B cell (primary cell): ENCODE measurements around the gene ITSN1. TPM values are rescaled to one million over a fixed set of nuclear protein-coding genes. Genes with fewer than 3 reads are reported as not detected.

Experiments
- ATAC-seq: fragments of 200-7000 bp; cut with Tn5 transposase; one replicate; pipeline ENCODE4 v1.10.0; 2021; ENCODE audit warnings: low read depth, mild to moderate bottlenecking, moderate number of reproducible peaks, moderate library complexity
- CTCF ChIA-PET: fragments of 350-600 bp; sonication (Branson Sonifier 250); formaldehyde crosslinking; loops from one replicate; lab custom pipeline; 2021; ENCODE audit warnings: antibody characterized with exemption, inconsistent platforms; lab: Charles Lee
- POLR2A ChIA-PET: fragments of 350-600 bp; sonication (Branson Sonifier 250); formaldehyde crosslinking; loops from one replicate; lab custom pipeline; 2021; ENCODE audit warnings: antibody characterized with exemption; lab: Charles Lee
- DNase-seq: peaks from one replicate; pipeline ENCODE4 v3.0.0; 2013
- H2AFZ ChIP-seq: 2 replicates; pipeline ENCODE4 v1.6.1; 2012; ENCODE audit warnings: mild to moderate bottlenecking, low read depth, low read length; ENCODE audit not compliant: insufficient read depth, poor library complexity, severe bottlenecking
- H3K27ac ChIP-seq, 2 donors: 1 replicate in 1 of 2; 2 replicates in 1 of 2; pipeline ENCODE4 v1.5.1; 2012 to 2013; ENCODE audit warnings: low read length in 2 of 2, mild to moderate bottlenecking in 2 of 2, moderate library complexity in 1 of 2
- H3K27me3 ChIP-seq, 4 experiments: fragments of 200-600 bp in 1 of 4; sonication (generic) in 1 of 4; replicated peaks in 1 of 4; 1 replicate in 2 of 4; 2 replicates in 2 of 4; pipeline versions ENCODE4 v1.6.1 to v1.7.0; 2013 to 2016; ENCODE audit warnings: low read length in 3 of 4, mild to moderate bottlenecking in 2 of 4, mixed read lengths in 1 of 4, moderate library complexity in 1 of 4; ENCODE audit not compliant: insufficient read depth in 4 of 4, control insufficient read depth in 3 of 4; ENCODE audit errors: control extremely low read depth in 1 of 4
- H3K36me3 ChIP-seq, 2 experiments: replicated peaks in 1 of 2; 1 replicate in 1 of 2; 2 replicates in 1 of 2; pipeline versions ENCODE4 v1.6.1 to v1.7.1; 2013; ENCODE audit warnings: low read length in 1 of 2; ENCODE audit not compliant: insufficient read depth in 2 of 2, control insufficient read depth in 1 of 2; ENCODE audit errors: control extremely low read depth in 1 of 2, extremely low read depth in 1 of 2
- H3K4me1 ChIP-seq, 2 donors: fragments of 200-600 bp in 1 of 2; sonication (generic) in 1 of 2; 1 replicate in 1 of 2; 2 replicates in 1 of 2; pipeline versions ENCODE4 v1.5.1 to v1.6.1; 2013 to 2017; ENCODE audit warnings: low read length in 2 of 2; ENCODE audit not compliant: control insufficient read depth in 2 of 2, insufficient read depth in 2 of 2
- H3K4me2 ChIP-seq: replicated peaks from 2 replicates; pipeline ENCODE3; 2012; ENCODE audit warnings: mild to moderate bottlenecking, low read depth, low read length; ENCODE audit not compliant: poor library complexity, severe bottlenecking
- H3K4me3 ChIP-seq, 5 experiments: fragments of 200-600 bp in 1 of 5; sonication (generic) in 1 of 5; 1 replicate in 3 of 5; 2 replicates in 2 of 5; pipeline versions ENCODE4 v1.5.1 to v1.7.0; 2011 to 2016; ENCODE audit warnings: low read length in 4 of 5, mild to moderate bottlenecking in 4 of 5, low read depth in 2 of 5, control low read depth in 1 of 5, moderate library complexity in 1 of 5; ENCODE audit not compliant: insufficient read depth in 1 of 5; ENCODE audit errors: control extremely low read depth in 1 of 5, extremely low read depth in 1 of 5
- H3K79me2 ChIP-seq: fragments of 200-600 bp; sonication (generic); one replicate; pipeline ENCODE4 v1.6.0; 2016; ENCODE audit warnings: low read length; ENCODE audit not compliant: control insufficient read depth, insufficient read depth
- H3K9ac ChIP-seq: fragments of 200-600 bp; sonication (generic); 2 replicates; pipeline ENCODE4 v1.6.1; 2017; ENCODE audit warnings: mild to moderate bottlenecking, low read length, moderate library complexity
- H3K9me3 ChIP-seq, 3 donors: one replicate each; pipeline versions ENCODE4 v1.6.1 to v1.7.1; 2013; ENCODE audit warnings: low read length in 2 of 3; ENCODE audit not compliant: control insufficient read depth in 2 of 3, insufficient read depth in 1 of 3; ENCODE audit errors: control extremely low read depth in 1 of 3
- H4K20me1 ChIP-seq: 2 replicates; pipeline ENCODE4 v1.6.0; 2012; ENCODE audit warnings: mild to moderate bottlenecking, low read length; ENCODE audit not compliant: insufficient read depth, control insufficient read depth, poor library complexity, severe bottlenecking
- H3K27ac Mint-ChIP-seq: one replicate; pipeline ENCODE4 v1.8.0; 2021; ENCODE audit warnings: mixed read lengths
- H3K27me3 Mint-ChIP-seq: one replicate; pipeline ENCODE4 v1.8.0; 2021; ENCODE audit warnings: mixed read lengths
- H3K4me1 Mint-ChIP-seq: one replicate; pipeline ENCODE4 v1.8.0; 2021; ENCODE audit warnings: mixed read lengths
- H3K4me3 Mint-ChIP-seq: one replicate; pipeline ENCODE4 v1.8.0; 2021; ENCODE audit warnings: mixed read lengths
- H3K9me3 Mint-ChIP-seq: one replicate; pipeline ENCODE4 v1.8.0; 2022; ENCODE audit warnings: mixed read lengths; ENCODE audit not compliant: insufficient read depth
- EZH2 ChIP-seq: IDR thresholded peaks from 2 replicates; pipeline ENCODE4 v1.6.1; 2012; ENCODE audit warnings: borderline replicate concordance, low read depth, mild to moderate bottlenecking, moderate library complexity, low read length; ENCODE audit not compliant: insufficient read depth, poor library complexity, severe bottlenecking
- WGBS: methylation state at CpG from one replicate; pipeline ENCODE4 v1.1.5; 2013; ENCODE audit warnings: missing lambda C conversion rate; ENCODE audit not compliant: insufficient coverage; 5-methylcytosine and 5-hydroxymethylcytosine counted together
- intact Hi-C: fragments of 100-400 bp; cut with micrococcal nuclease; formaldehyde crosslinking; loops from one replicate; pipeline ENCODE4 v1.10.0; 2022
- polyA plus RNA-seq: library from polyadenylated mRNA; depleted of rRNA; stranded (reverse); fragments of >200 nt; gene quantifications from 2 replicates; pipeline ENCODE4 v1.2.3, GENCODE V29; 2012
- total RNA-seq, 2 donors: library from RNA; stranded (reverse); fragments of 120-200 nt in 1 of 2; gene quantifications; 1 replicate in 1 of 2; 2 replicates in 1 of 2; pipeline versions ENCODE4 v1.2.3 to v1.2.4, GENCODE V29; 2013 to 2022
- TF ChIP-seq, protein P1 (sequence below): fragments of 200-600 bp; IDR thresholded peaks from one replicate; pipeline ENCODE4 v1.8.0; 2022; ENCODE audit warnings: antibody characterized with exemption, mild to moderate bottlenecking

The ITSN1 gene
- total and polyA plus RNA-seq, 2 donors (not counting 1 experiment from before 2014, with no cell fraction given) = 0.31 to 2.4 TPM

DNA sequence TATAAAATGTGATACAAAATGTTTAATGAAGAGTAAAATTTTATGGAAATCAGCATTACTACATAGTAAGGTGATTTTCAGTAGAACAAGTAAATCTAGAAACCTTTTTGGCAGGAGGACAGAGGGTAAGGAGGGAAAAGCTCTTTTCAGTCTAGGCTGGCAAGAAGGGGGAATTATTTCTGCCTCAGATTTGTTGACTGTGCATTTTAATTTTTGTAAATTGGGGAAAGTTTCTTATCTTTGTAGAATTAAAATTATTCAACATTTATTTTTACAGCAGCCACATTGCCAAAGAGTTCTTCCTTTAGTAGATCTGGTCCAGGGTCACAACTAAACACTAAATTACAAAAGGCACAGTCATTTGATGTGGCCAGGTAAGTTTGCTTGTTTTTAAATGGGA lies 109.2 kb downstream of the ITSN1 start:
- CTCF ChIA-PET = no interaction called here

DNA sequence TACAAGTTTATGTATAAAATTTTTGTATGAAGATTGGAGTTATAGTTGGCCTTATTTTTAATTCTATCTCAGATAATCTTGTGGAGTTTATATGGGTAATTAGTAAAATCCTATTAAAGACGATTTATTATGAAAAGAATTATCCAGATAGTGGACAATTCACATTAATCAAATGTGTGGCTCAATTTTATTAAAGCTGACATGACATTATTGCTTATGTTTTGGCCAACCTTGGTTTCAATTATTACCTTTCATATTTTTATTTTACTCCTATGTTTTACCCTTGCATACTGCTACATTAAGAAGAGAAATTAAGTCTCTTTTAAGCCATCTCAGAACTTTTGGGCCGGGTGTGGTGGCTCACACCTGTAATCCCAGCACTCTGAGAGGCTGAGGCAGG lies 110.0 kb downstream of the ITSN1 start:
- Mint-ChIP-seq H3K4me3 (no peak overlapping the region), H3K4me1 (no peaks in the 10 kb centered on the region), H3K27ac (no peak overlapping the region), H3K9me3 (peaks cover 2% of the 10 kb centered on the region), H3K27me3 (no peaks in the 10 kb centered on the region)
- H3K36me3 ChIP-seq = no peaks in the 10 kb centered on the region
- no peak overlapping the region for H3K27ac ChIP-seq
- no peaks in the 10 kb centered on the region for H4K20me1 ChIP-seq
- H3K79me2 ChIP-seq = no peaks in the 10 kb centered on the region
- H2AFZ ChIP-seq = no peak overlapping the region
- ATAC-seq (no peak), DNase-seq (no peak)
- ChIA-PET POLR2A (no interaction called here), CTCF (no interaction called here)
- 83% methylated on average over 1 of the region's 2 CpGs for WGBS
- H3K9ac ChIP-seq = no peak overlapping the region
- TF ChIP-seq, protein P1, sequence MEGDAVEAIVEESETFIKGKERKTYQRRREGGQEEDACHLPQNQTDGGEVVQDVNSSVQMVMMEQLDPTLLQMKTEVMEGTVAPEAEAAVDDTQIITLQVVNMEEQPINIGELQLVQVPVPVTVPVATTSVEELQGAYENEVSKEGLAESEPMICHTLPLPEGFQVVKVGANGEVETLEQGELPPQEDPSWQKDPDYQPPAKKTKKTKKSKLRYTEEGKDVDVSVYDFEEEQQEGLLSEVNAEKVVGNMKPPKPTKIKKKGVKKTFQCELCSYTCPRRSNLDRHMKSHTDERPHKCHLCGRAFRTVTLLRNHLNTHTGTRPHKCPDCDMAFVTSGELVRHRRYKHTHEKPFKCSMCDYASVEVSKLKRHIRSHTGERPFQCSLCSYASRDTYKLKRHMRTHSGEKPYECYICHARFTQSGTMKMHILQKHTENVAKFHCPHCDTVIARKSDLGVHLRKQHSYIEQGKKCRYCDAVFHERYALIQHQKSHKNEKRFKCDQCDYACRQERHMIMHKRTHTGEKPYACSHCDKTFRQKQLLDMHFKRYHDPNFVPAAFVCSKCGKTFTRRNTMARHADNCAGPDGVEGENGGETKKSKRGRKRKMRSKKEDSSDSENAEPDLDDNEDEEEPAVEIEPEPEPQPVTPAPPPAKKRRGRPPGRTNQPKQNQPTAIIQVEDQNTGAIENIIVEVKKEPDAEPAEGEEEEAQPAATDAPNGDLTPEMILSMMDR = no peak
- no peak for TF ChIP-seq EZH2
- no peak overlapping the region for H3K4me3 ChIP-seq
- H3K9me3 ChIP-seq = peaks cover 2 to 6% (median 3%) of the 10 kb centered on the region in 3 donors
- H3K4me1 ChIP-seq = no peaks in the 10 kb centered on the region
- H3K4me2 ChIP-seq = no peak overlapping the region
- no peaks in the 10 kb centered on the region for H3K27me3 ChIP-seq
- intact Hi-C loops = no loop called here

More for the DNA sequence above, 109.2 kb downstream of the ITSN1 start:
- Mint-ChIP-seq H3K27me3 (no peaks in the 10 kb centered on the region), H3K27ac (no peak overlapping the region), H3K9me3 (peaks cover 2% of the 10 kb centered on the region), H3K4me3 (no peak overlapping the region), H3K4me1 (no peaks in the 10 kb centered on the region)
- Histone ChIP-seq H3K27ac (no peak overlapping the region), H3K27me3 (no peaks in the 10 kb centered on the region), H3K9ac (no peak overlapping the region), H4K20me1 (no peaks in the 10 kb centered on the region), H2AFZ (no peak overlapping the region), H3K9me3 (peaks cover 3 to 13% (median 8%) of the 10 kb centered on the region in 3 donors), H3K4me1 (no peaks in the 10 kb centered on the region), H3K4me2 (no peak overlapping the region), H3K36me3 (no peaks in the 10 kb centered on the region), H3K79me2 (no peaks in the 10 kb centered on the region), H3K4me3 (no peak overlapping the region)
- TF ChIP-seq EZH2 = no peak
- TF ChIP-seq, protein P1 = no peak
- intact Hi-C loops = no loop called here
- POLR2A ChIA-PET = no interaction called here
- DNase-seq (no peak), ATAC-seq (no peak)
